Measurements from ENCODE around the gene JMJD4. TPM values are rescaled to one million over a fixed set of nuclear protein-coding genes. Genes with fewer than 3 reads are reported as not detected.

JMJD4 gene
- total and polyA plus RNA-seq, 2 donors (not counting 3 experiments of a cell fraction or from before 2014, with no cell fraction given): 17.3 to 31.2 TPM

GRCh38 chr1:227768640-227769039, 33.5 kb upstream of the JMJD4 start:
- CTCF ChIA-PET: no interaction called here
- Histone ChIP-seq H3K27ac (ENCODE audit: insufficient read depth, low read depth, low read length) (no peak overlapping the region), H3K36me3 (ENCODE audit: control insufficient read depth in 2 of 2, extremely low read depth in 1 of 2, insufficient read depth in 2 of 2, low read length in 2 of 2) (peaks cover 0 to 22% of the 10 kb centered on the region in 2 experiments), H2AFZ (ENCODE audit: low read depth, low read length) (no peak overlapping the region), H4K20me1 (replicated peaks; ENCODE audit: control insufficient read depth, extremely low read depth, insufficient read depth, low read length) (no peaks in the 10 kb centered on the region), H3K79me2 (ENCODE audit: control insufficient read depth, insufficient read depth, low read length) (no peaks in the 10 kb centered on the region), H3K9me3 (replicated peaks; ENCODE audit: control insufficient read depth, insufficient read depth, low read length) (no peaks in the 10 kb centered on the region), H3K9ac (replicated peaks; ENCODE audit: extremely low read depth, insufficient read depth, low read length) (no peak overlapping the region), H3K4me3 (replicated peaks in 1 of 3; ENCODE audit: insufficient read depth in 1 of 3, low read depth in 1 of 3, low read length in 3 of 3) (no peak overlapping the region), H3K4me1 (ENCODE audit: control insufficient read depth, extremely low read depth, insufficient read depth, low read length) (no peaks in the 10 kb centered on the region), H3K9me1 (replicated peaks; ENCODE audit: control insufficient read depth, extremely low read depth, insufficient read depth, low read length) (no peaks in the 10 kb centered on the region), H3K4me2 (ENCODE audit: insufficient read depth, low read length) (no peak overlapping the region), H3K27me3 (ENCODE audit: control insufficient read depth in 2 of 2, insufficient read depth in 2 of 2, low read length in 2 of 2) (no peaks in the 10 kb centered on the region)
- no TSS peak for BruUV-seq (replicated peaks)
- TF ChIP-seq GATA2 (IDR thresholded peaks at IDR 0.05; ENCODE audit: insufficient read depth, insufficient read length, low read depth, low read length): no peak
- DNase-seq (ENCODE audit: low read depth, low spot score): no peak
- dilution Hi-C loops (cut with MboI; ENCODE audit: extremely low pct_ligation_motif_present, low sequenced_read_pairs): no loop called here
- intact Hi-C loops (cut with micrococcal nuclease): no loop called here
- no peak for FAIRE-seq
- POLR2A ChIA-PET: no interaction called here

GRCh38 chr1:227768125-227768439, 33.0 kb upstream of the JMJD4 start:
- ChIA-PET POLR2A (no interaction called here), CTCF (no interaction called here)
- BruUV-seq (replicated peaks): no TSS peak
- Histone ChIP-seq H3K4me1 (ENCODE audit: control insufficient read depth, extremely low read depth, insufficient read depth, low read length) (no peaks in the 10 kb centered on the region), H3K79me2 (ENCODE audit: control insufficient read depth, insufficient read depth, low read length) (no peaks in the 10 kb centered on the region), H3K4me3 (replicated peaks in 1 of 3; ENCODE audit: insufficient read depth in 1 of 3, low read depth in 1 of 3, low read length in 3 of 3) (no peak overlapping the region), H3K9me3 (replicated peaks; ENCODE audit: control insufficient read depth, insufficient read depth, low read length) (no peaks in the 10 kb centered on the region), H3K27ac (ENCODE audit: insufficient read depth, low read depth, low read length) (no peak overlapping the region), H3K4me2 (ENCODE audit: insufficient read depth, low read length) (no peak overlapping the region), H3K36me3 (ENCODE audit: control insufficient read depth in 2 of 2, extremely low read depth in 1 of 2, insufficient read depth in 2 of 2, low read length in 2 of 2) (peaks cover 0 to 22% of the 10 kb centered on the region in 2 experiments), H3K9me1 (replicated peaks; ENCODE audit: control insufficient read depth, extremely low read depth, insufficient read depth, low read length) (no peaks in the 10 kb centered on the region), H3K27me3 (ENCODE audit: control insufficient read depth in 2 of 2, insufficient read depth in 2 of 2, low read length in 2 of 2) (no peaks in the 10 kb centered on the region), H2AFZ (ENCODE audit: low read depth, low read length) (no peak overlapping the region), H4K20me1 (replicated peaks; ENCODE audit: control insufficient read depth, extremely low read depth, insufficient read depth, low read length) (no peaks in the 10 kb centered on the region), H3K9ac (replicated peaks; ENCODE audit: extremely low read depth, insufficient read depth, low read length) (no peak overlapping the region)
- DNase-seq (ENCODE audit: low read depth, low spot score) (no peak), FAIRE-seq (no peak)
- TF ChIP-seq JUN (IDR thresholded peaks at IDR 0.05; ENCODE audit: borderline replicate concordance, insufficient read depth, insufficient read length, low read depth) (no peak), MAX (IDR thresholded peaks at IDR 0.05; ENCODE audit: insufficient read depth, insufficient read length) (no peak), EZH2 (IDR thresholded peaks at IDR 0.05; ENCODE audit: borderline replicate concordance, low read depth, low read length, severe bottlenecking) (no peak), MYC (IDR thresholded peaks at IDR 0.05; ENCODE audit: low read depth, low read length) (no peak), POLR2A (IDR thresholded peaks at IDR 0.05; ENCODE audit: low read depth, low read length) (no peak), POLR2AphosphoS5 (IDR thresholded peaks at IDR 0.05; ENCODE audit: insufficient read depth, low read depth, low read length) (no peak), CTCF (IDR thresholded peaks at IDR 0.05; ENCODE audit: extremely low read depth in 1 of 2, insufficient read depth in 1 of 2, low read depth in 1 of 2, low read length in 2 of 2) (no peak), GATA2 (IDR thresholded peaks at IDR 0.05; ENCODE audit: insufficient read depth, insufficient read length, low read depth, low read length) (no peak), FOS (IDR thresholded peaks at IDR 0.05; ENCODE audit: borderline replicate concordance, insufficient read depth, low read length) (no peak)
- intact Hi-C loops (cut with micrococcal nuclease): no loop called here
- dilution Hi-C loops (cut with MboI; ENCODE audit: extremely low pct_ligation_motif_present, low sequenced_read_pairs): no loop called here

All from endothelial cell of umbilical vein (primary cell).